NB4 (cell line): Measurements from ENCODE around the gene CCDC88C.

Source experiments
- CTCF ChIP-seq: IDR thresholded peaks from one replicate; pipeline ENCODE4 v1.5.1; 2012; ENCODE audit warnings: low read depth, low read length
- POLR2A ChIP-seq: IDR thresholded peaks from 2 replicates; pipeline ENCODE4 v1.6.1; 2011; ENCODE audit warnings: mild to moderate bottlenecking; ENCODE audit not compliant: insufficient read length; ENCODE audit errors: extremely low read depth

DNA sequence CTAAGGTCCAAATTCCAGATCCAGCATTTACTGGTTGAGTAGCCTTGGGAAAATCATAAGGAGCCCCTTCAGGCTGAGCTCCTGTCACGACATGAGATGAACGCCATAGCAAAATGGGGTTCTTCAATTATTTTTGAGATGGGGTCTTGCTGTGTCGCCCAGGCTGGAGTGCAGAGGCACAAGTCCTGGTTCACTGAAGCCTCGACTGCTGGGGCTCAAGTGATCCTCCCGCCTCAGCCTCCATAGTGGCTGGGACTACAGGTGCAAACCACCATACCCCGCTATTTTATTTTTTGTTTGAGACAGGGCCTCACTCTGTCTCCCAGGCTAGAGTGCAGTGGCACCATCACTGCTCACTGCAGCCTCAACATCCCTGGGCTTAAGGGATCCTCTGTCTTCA is 147.4 kb downstream of the CCDC88C start:
- TF ChIP-seq CTCF (no peak), POLR2A (no peak)
